22Rv1 (cell line): ENCODE measurements around the gene THEM5.
"Not testable (repeated sequence)": the region's sequence is repeated elsewhere in the genome, so short reads cannot be mapped to it uniquely, and the experiment has no call there.

Experiments
- ZFX ChIP-seq: fragments of 450-650 bp; IDR thresholded peaks from 2 replicates; pipeline ENCODE4 v1.6.1; 2017; ENCODE audit warnings: antibody characterized with exemption, borderline replicate concordance
- TF ChIP-seq, protein P1 (sequence below): fragments of 450-650 bp; IDR thresholded peaks from 2 replicates; pipeline ENCODE4 v1.5.1; 2017; ENCODE audit warnings: mild to moderate bottlenecking

DNA sequence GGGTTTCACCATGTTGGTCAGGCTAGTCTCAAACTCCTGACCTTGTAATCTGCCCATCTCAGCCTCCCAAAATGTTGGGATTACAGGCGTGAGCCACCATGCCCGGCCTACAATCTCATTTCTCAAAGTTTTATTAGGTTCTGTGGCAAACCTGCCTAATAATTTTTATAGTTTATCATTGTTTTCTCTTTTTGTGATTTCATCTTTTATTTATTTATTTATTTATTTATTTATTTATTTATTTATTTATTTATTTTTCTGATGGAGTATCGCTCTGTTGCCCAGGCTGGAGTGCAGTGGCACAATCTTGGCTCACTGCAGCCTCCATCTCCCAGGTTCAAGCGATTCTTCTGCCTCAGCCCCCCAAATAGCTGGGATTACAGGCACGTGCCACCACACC lies 31.4 kb upstream of the THEM5 start:
- TF ChIP-seq, protein P1, sequence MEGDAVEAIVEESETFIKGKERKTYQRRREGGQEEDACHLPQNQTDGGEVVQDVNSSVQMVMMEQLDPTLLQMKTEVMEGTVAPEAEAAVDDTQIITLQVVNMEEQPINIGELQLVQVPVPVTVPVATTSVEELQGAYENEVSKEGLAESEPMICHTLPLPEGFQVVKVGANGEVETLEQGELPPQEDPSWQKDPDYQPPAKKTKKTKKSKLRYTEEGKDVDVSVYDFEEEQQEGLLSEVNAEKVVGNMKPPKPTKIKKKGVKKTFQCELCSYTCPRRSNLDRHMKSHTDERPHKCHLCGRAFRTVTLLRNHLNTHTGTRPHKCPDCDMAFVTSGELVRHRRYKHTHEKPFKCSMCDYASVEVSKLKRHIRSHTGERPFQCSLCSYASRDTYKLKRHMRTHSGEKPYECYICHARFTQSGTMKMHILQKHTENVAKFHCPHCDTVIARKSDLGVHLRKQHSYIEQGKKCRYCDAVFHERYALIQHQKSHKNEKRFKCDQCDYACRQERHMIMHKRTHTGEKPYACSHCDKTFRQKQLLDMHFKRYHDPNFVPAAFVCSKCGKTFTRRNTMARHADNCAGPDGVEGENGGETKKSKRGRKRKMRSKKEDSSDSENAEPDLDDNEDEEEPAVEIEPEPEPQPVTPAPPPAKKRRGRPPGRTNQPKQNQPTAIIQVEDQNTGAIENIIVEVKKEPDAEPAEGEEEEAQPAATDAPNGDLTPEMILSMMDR = not testable (repeated sequence)
- TF ChIP-seq ZFX = not testable (repeated sequence)
